HG02623 (cell line): Measurements from ENCODE around the gene KRT31.
"Not testable (repeated sequence)": the region's sequence is repeated elsewhere in the genome, so short reads cannot be mapped to it uniquely, and the experiment has no call there.

Experiments used
- ATAC-seq: cut with Tn5 transposase; IDR thresholded peaks from one replicate; pipeline ENCODE4 v1.9.1; 2021; ENCODE audit warnings: moderate library complexity; ENCODE audit not compliant: unreplicated experiment

Gene KRT31

GRCh38 chr17:41392278-41392677 is 5.1 kb downstream of the KRT31 start:
- ATAC-seq: no peak

- no peak for ATAC-seq
Observed at GRCh38 chr17:41391535-41391934, 5.9 kb downstream of the KRT31 start.

- ATAC-seq: no peak
Observed at GRCh38 chr17:41390411-41390938, 6.9 kb downstream of the KRT31 start.

GRCh38 chr17:41387670-41388069 is 9.7 kb downstream of the KRT31 start:
- no peak for ATAC-seq

- ATAC-seq: no peak
Observed at GRCh38 chr17:41386227-41386626, 11.2 kb downstream of the KRT31 start.

GRCh38 chr17:41383690-41384089 is 13.7 kb downstream of the KRT31 start:
- ATAC-seq: no peak

GRCh38 chr17:41382394-41382793 is 15.0 kb downstream of the KRT31 start:
- ATAC-seq: no peak

- not testable (repeated sequence) for ATAC-seq
Observed at GRCh38 chr17:41381943-41382342, 15.5 kb downstream of the KRT31 start, which contains the start of gene KRT34. Gene KRT34 (minus strand): TSS chr17:41382306. CDS start chr17:41382246, 60 bp downstream.

- not testable (repeated sequence) for ATAC-seq
Observed at GRCh38 chr17:41380091-41380490, 17.3 kb downstream of the KRT31 start.

GRCh38 chr17:41377546-41377945 is 19.9 kb downstream of the KRT31 start:
- no peak for ATAC-seq

GRCh38 chr17:41369713-41370112 is 27.7 kb downstream of the KRT31 start, which contains the start of gene KRT33B:
Gene KRT33B (minus strand): TSS chr17:41369813. CDS start chr17:41369750, 63 bp downstream.
- no peak for ATAC-seq

GRCh38 chr17:41369023-41369422 is 28.4 kb downstream of the KRT31 start:
- no peak for ATAC-seq

GRCh38 chr17:41367426-41368075 is 29.9 kb downstream of the KRT31 start:
- ATAC-seq: no peak

- no peak for ATAC-seq
Observed at GRCh38 chr17:41366070-41366469, 31.3 kb downstream of the KRT31 start.

- no peak for ATAC-seq
Observed at GRCh38 chr17:41363881-41364280, 33.5 kb downstream of the KRT31 start.

- ATAC-seq: no peak
Observed at GRCh38 chr17:41360296-41360995, 37.0 kb downstream of the KRT31 start.

- ATAC-seq: no peak
Observed at GRCh38 chr17:41354536-41354935, 42.9 kb downstream of the KRT31 start.

GRCh38 chr17:41352597-41353366 is 44.6 kb downstream of the KRT31 start:
- no peak for ATAC-seq

- ATAC-seq: no peak
Observed at GRCh38 chr17:41351177-41351576, 46.2 kb downstream of the KRT31 start.

GRCh38 chr17:41350381-41350878 is 47.0 kb downstream of the KRT31 start, which contains the start of gene KRT33A:
Gene KRT33A (minus strand): TSS chr17:41350828. CDS start chr17:41350767, 61 bp downstream.
- ATAC-seq: not testable (repeated sequence)
